HepG2 (cell line): ENCODE data around the gene ANAPC2. TPM values are rescaled to one million over a fixed set of nuclear protein-coding genes. Genes with fewer than 3 reads are reported as not detected.

Experiments used
- AGO2 ChIP-seq: fragments of 200-400 bp; formaldehyde crosslinking; optimal IDR thresholded peaks from 2 replicates; pipeline ENCODE3; 2017; ENCODE audit warnings: mild to moderate bottlenecking, low read depth, low read length, moderate library complexity
- AKAP8 ChIP-seq: sonication (generic); formaldehyde crosslinking; IDR thresholded peaks from 2 replicates; pipeline ENCODE4 v1.5.1; 2020; ENCODE audit warnings: mild to moderate bottlenecking, missing genetic modification reagents
- GABPB1 ChIP-seq: IDR thresholded peaks from 2 replicates; pipeline ENCODE4 v1.6.1; 2016; ENCODE audit warnings: mild to moderate bottlenecking, missing genetic modification reagents, moderate library complexity, missing compliant biosample characterization
- IRX3 ChIP-seq: sonication (generic); formaldehyde crosslinking; IDR thresholded peaks from 2 replicates; pipeline ENCODE4 v1.8.1; 2023; ENCODE audit warnings: mild to moderate bottlenecking, low read depth, missing genetic modification reagents, borderline replicate concordance
- POLR2A ChIP-seq, 2 experiments: IDR thresholded peaks; 2 replicates each; pipeline ENCODE4 v1.6.1; 2011; ENCODE audit warnings: low read depth in 2 of 2, low read length in 2 of 2, mild to moderate bottlenecking in 1 of 2, moderate library complexity in 1 of 2; ENCODE audit not compliant: insufficient read depth in 1 of 2
- SP4 ChIP-seq: sonication (generic); formaldehyde crosslinking; IDR thresholded peaks from 2 replicates; pipeline ENCODE4 v1.8.1; 2023; ENCODE audit warnings: mild to moderate bottlenecking, missing genetic modification reagents
- TAF15 ChIP-seq: fragments of 200-400 bp; formaldehyde crosslinking; IDR thresholded peaks from one replicate; pipeline ENCODE4 v1.6.1; 2018; ENCODE audit warnings: mild to moderate bottlenecking, low read depth, low read length; ENCODE audit not compliant: poor library complexity, severe bottlenecking
- THYN1 ChIP-seq: sonication (generic); formaldehyde crosslinking; IDR thresholded peaks from 2 replicates; pipeline ENCODE4 v1.8.1; 2023; ENCODE audit warnings: low read depth, mild to moderate bottlenecking, moderate library complexity, missing genetic modification reagents, borderline replicate concordance
- UBTF ChIP-seq: sonication (generic); formaldehyde crosslinking; IDR thresholded peaks from 2 replicates; pipeline ENCODE4 v1.4.0; 2020; ENCODE audit warnings: mild to moderate bottlenecking, missing genetic modification reagents
- ZNF354B ChIP-seq: sonication (generic); formaldehyde crosslinking; IDR thresholded peaks from 2 replicates; pipeline ENCODE4 v1.8.0; 2022; ENCODE audit warnings: mild to moderate bottlenecking, missing genetic modification reagents
- ZNF501 ChIP-seq: sonication (generic); formaldehyde crosslinking; IDR thresholded peaks from 2 replicates; pipeline ENCODE4 v1.5.1; 2020; ENCODE audit warnings: mild to moderate bottlenecking, moderate library complexity, missing genetic modification reagents
- ZNF770 ChIP-seq: sonication (generic); formaldehyde crosslinking; IDR thresholded peaks from 2 replicates; pipeline ENCODE4 v1.5.0; 2020; ENCODE audit warnings: mild to moderate bottlenecking, missing genetic modification reagents
- polyA plus RNA-seq, 8 experiments: library from polyadenylated mRNA; depleted of rRNA in 3 of 8; stranded (reverse) in 7 of 8; unstranded in 1 of 8; fragments of >200 nt; fragmentation: Illumina TruSeq in 4 of 8; extraction: Trizol in 4 of 8; gene quantifications; 2 replicates each; pipeline versions ENCODE4 v1.2.1 to v1.2.3, GENCODE V29; 2011 to 2016; ENCODE audit warnings: low read depth in 4 of 8, missing spikeins in 1 of 8, mixed read lengths in 1 of 8; ENCODE audit not compliant: insufficient read depth in 1 of 8
- total RNA-seq, 5 experiments: library from RNA; depleted of rRNA; stranded (reverse); fragments of >200 nt; fragmentation: Illumina TruSeq; extraction: Trizol; gene quantifications; 2 replicates each; pipeline ENCODE4 v1.2.3, GENCODE V29; 2016; ENCODE audit warnings: low read depth in 1 of 5
- TF ChIP-seq, protein P1 (sequence below): sonication (generic); formaldehyde crosslinking; IDR thresholded peaks from 2 replicates; pipeline ENCODE4 v1.5.1; 2020; ENCODE audit warnings: mild to moderate bottlenecking, missing genetic modification reagents, moderate library complexity
- TF ChIP-seq, protein P2 (sequence below): sonication (generic); formaldehyde crosslinking; IDR thresholded peaks from 2 replicates; pipeline ENCODE4 v1.5.1; 2020; ENCODE audit warnings: mild to moderate bottlenecking, moderate library complexity, missing genetic modification reagents
- TF ChIP-seq, protein P3 (sequence below): sonication (generic); formaldehyde crosslinking; IDR thresholded peaks from 2 replicates; pipeline ENCODE4 v1.8.0; 2022; ENCODE audit warnings: missing genetic modification reagents, mild to moderate bottlenecking, moderate library complexity, borderline replicate concordance

Gene ANAPC2
- total and polyA plus RNA-seq, 2 of the 13 experiments (the other 11 are each of a cell fraction or from before 2014, with no cell fraction given), result 12.3 to 15.4 TPM

DNA sequence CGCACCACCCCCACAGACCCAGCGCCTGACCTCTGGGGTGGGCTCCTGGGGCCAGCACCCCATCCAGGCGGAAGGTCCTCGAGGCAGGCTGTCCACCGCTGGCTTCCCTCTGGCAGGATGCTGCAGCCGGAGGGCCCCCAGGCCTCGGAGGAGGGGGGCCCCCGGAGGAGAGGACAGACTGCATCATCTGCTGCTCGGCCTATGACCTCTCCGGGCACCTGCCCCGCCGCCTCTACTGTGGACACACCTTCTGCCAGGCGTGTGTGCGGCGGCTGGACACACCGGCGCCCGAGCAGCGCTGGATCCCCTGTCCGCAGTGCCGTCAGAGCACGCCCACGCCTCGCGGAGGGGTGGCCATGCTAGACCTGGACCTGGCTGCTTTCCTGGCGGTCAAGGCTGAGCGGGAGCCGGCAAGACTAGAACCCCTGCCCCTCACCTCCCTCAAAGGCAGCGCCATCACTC, 40.2 kb upstream of the ANAPC2 start (continued):
- TF ChIP-seq UBTF (CRISPR knock-in tag), result 0 out of 2 replicates have a peak, but pooled peaks have one; percentile 25
- no peak for TF ChIP-seq THYN1 (CRISPR knock-in tag)
- peak; percentile 35; the same call in 1 of the 2 replicates for TF ChIP-seq SP4 (CRISPR knock-in tag)
- TF ChIP-seq, protein P1, sequence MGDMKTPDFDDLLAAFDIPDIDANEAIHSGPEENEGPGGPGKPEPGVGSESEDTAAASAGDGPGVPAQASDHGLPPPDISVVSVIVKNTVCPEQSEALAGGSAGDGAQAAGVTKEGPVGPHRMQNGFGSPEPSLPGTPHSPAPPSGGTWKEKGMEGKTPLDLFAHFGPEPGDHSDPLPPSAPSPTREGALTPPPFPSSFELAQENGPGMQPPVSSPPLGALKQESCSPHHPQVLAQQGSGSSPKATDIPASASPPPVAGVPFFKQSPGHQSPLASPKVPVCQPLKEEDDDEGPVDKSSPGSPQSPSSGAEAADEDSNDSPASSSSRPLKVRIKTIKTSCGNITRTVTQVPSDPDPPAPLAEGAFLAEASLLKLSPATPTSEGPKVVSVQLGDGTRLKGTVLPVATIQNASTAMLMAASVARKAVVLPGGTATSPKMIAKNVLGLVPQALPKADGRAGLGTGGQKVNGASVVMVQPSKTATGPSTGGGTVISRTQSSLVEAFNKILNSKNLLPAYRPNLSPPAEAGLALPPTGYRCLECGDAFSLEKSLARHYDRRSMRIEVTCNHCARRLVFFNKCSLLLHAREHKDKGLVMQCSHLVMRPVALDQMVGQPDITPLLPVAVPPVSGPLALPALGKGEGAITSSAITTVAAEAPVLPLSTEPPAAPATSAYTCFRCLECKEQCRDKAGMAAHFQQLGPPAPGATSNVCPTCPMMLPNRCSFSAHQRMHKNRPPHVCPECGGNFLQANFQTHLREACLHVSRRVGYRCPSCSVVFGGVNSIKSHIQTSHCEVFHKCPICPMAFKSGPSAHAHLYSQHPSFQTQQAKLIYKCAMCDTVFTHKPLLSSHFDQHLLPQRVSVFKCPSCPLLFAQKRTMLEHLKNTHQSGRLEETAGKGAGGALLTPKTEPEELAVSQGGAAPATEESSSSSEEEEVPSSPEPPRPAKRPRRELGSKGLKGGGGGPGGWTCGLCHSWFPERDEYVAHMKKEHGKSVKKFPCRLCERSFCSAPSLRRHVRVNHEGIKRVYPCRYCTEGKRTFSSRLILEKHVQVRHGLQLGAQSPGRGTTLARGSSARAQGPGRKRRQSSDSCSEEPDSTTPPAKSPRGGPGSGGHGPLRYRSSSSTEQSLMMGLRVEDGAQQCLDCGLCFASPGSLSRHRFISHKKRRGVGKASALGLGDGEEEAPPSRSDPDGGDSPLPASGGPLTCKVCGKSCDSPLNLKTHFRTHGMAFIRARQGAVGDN, result peak; percentile 67; the same call in 1 of the 2 replicates
- no peak for TF ChIP-seq TAF15
- TF ChIP-seq POLR2A (IDR thresholded peaks at IDR 0.05; ENCODE audit: insufficient read depth in 1 of 2, low read depth in 2 of 2, low read length in 2 of 2), result no peak
- no peak for TF ChIP-seq ZNF770 (CRISPR knock-in tag)
- TF ChIP-seq, protein P2, sequence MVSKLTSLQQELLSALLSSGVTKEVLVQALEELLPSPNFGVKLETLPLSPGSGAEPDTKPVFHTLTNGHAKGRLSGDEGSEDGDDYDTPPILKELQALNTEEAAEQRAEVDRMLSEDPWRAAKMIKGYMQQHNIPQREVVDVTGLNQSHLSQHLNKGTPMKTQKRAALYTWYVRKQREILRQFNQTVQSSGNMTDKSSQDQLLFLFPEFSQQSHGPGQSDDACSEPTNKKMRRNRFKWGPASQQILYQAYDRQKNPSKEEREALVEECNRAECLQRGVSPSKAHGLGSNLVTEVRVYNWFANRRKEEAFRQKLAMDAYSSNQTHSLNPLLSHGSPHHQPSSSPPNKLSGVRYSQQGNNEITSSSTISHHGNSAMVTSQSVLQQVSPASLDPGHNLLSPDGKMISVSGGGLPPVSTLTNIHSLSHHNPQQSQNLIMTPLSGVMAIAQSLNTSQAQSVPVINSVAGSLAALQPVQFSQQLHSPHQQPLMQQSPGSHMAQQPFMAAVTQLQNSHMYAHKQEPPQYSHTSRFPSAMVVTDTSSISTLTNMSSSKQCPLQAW (CRISPR knock-in tag), result 0 out of 2 replicates have a peak, but pooled peaks have one; percentile 36
- 0 out of 2 replicates have a peak, but pooled peaks have one; percentile 29 for TF ChIP-seq ZNF354B (CRISPR knock-in tag)
- peak; percentile 47; the same call in 1 of the 2 replicates for TF ChIP-seq ZNF501 (CRISPR knock-in tag)
- peak; percentile 73 for TF ChIP-seq AGO2
- TF ChIP-seq, protein P3, sequence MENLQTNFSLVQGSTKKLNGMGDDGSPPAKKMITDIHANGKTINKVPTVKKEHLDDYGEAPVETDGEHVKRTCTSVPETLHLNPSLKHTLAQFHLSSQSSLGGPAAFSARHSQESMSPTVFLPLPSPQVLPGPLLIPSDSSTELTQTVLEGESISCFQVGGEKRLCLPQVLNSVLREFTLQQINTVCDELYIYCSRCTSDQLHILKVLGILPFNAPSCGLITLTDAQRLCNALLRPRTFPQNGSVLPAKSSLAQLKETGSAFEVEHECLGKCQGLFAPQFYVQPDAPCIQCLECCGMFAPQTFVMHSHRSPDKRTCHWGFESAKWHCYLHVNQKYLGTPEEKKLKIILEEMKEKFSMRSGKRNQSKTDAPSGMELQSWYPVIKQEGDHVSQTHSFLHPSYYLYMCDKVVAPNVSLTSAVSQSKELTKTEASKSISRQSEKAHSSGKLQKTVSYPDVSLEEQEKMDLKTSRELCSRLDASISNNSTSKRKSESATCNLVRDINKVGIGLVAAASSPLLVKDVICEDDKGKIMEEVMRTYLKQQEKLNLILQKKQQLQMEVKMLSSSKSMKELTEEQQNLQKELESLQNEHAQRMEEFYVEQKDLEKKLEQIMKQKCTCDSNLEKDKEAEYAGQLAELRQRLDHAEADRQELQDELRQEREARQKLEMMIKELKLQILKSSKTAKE (CRISPR knock-in tag), result 0 out of 2 replicates have a peak, but pooled peaks have one; percentile 30
- 0 out of 2 replicates have a peak, but pooled peaks have one; percentile 65 for TF ChIP-seq IRX3 (CRISPR knock-in tag)
- peak; percentile 32; the same call in 1 of the 2 replicates for TF ChIP-seq GABPB1 (CRISPR knock-in tag)
- peak; percentile 89 for TF ChIP-seq AKAP8 (CRISPR knock-in tag)
